Endothelial cell of umbilical vein (primary cell): Measurements from ENCODE around the gene BMPR1B. TPM values are rescaled to one million over a fixed set of nuclear protein-coding genes. Genes with fewer than 3 reads are reported as not detected.
A peak's percentile ranks its signal among the peaks of the same experiment; 100 is the strongest.

Experiments
- BruUV-seq: library from RNA; stranded (reverse); fragments of 400-500 nt; replicated peaks from 2 replicates; lab custom pipeline; 2021; lab: Mats Ljungman, UMichigan
- CTCF ChIA-PET: fragments of 300-600, 350-600 bp; sonication (Branson Sonifier 250); formaldehyde crosslinking; loops from one replicate; lab custom pipeline; 2021; ENCODE audit warnings: antibody characterized with exemption, inconsistent platforms; lab: Charles Lee
- POLR2A ChIA-PET: fragments of 300-600, 350-600 bp; sonication (Branson Sonifier 250); formaldehyde crosslinking; loops from one replicate; lab custom pipeline; 2021; ENCODE audit warnings: antibody characterized with exemption, inconsistent platforms; lab: Charles Lee
- DNase-seq: peaks from one replicate; pipeline ENCODE4 v3.0.0-alpha.2; 2011; ENCODE audit warnings: low read depth, low spot score
- FAIRE-seq: peaks from 2 replicates; lab custom pipeline; 2011; peaks lifted over from hg19 to GRCh38; lab: Jason Lieb, UNC
- H2AFZ ChIP-seq: 2 replicates; pipeline ENCODE4 v1.6.0; 2012; ENCODE audit warnings: low read depth, low read length, control low read depth, inconsistent platforms
- H3K27ac ChIP-seq: 2 replicates; pipeline ENCODE4 v1.5.1; 2011; ENCODE audit warnings: low read depth, mild to moderate bottlenecking, control low read depth, low read length, moderate library complexity; ENCODE audit not compliant: insufficient read depth
- H3K27me3 ChIP-seq, 2 experiments: 2 replicates each; pipeline versions ENCODE4 v1.6.0 to v1.6.1; 2011; ENCODE audit warnings: low read length in 2 of 2, mixed read lengths in 1 of 2; ENCODE audit not compliant: control insufficient read depth in 2 of 2, insufficient read depth in 2 of 2
- H3K36me3 ChIP-seq, 2 experiments: 2 replicates in 1 of 2; 3 replicates in 1 of 2; pipeline ENCODE4 v1.5.1; 2011; ENCODE audit warnings: low read length in 2 of 2, mild to moderate bottlenecking in 1 of 2, moderate library complexity in 1 of 2; ENCODE audit not compliant: control insufficient read depth in 2 of 2, insufficient read depth in 2 of 2; ENCODE audit errors: extremely low read depth in 1 of 2
- H3K4me1 ChIP-seq: 3 replicates; pipeline ENCODE4 v1.5.1; 2011; ENCODE audit warnings: mild to moderate bottlenecking, low read length; ENCODE audit not compliant: control insufficient read depth, insufficient read depth; ENCODE audit errors: extremely low read depth
- H3K4me2 ChIP-seq: 2 replicates; pipeline ENCODE4 v1.6.1; 2011; ENCODE audit warnings: low read length, control low read depth, mixed read lengths; ENCODE audit not compliant: insufficient read depth
- H3K4me3 ChIP-seq, 3 experiments: fragments of 200-600 bp in 1 of 3; sonication (generic), shearing (Covaris generic) in 1 of 3; replicated peaks in 1 of 3; 2 replicates each; pipeline ENCODE4 v1.5.1; 2011 to 2016; ENCODE audit warnings: control low read depth in 3 of 3, low read length in 3 of 3, mild to moderate bottlenecking in 2 of 3, inconsistent platforms in 1 of 3, low read depth in 1 of 3, moderate library complexity in 1 of 3; ENCODE audit not compliant: insufficient read depth in 1 of 3
- H3K79me2 ChIP-seq: 2 replicates; pipeline ENCODE4 v1.6.0; 2012; ENCODE audit warnings: low read length, inconsistent platforms; ENCODE audit not compliant: control insufficient read depth, insufficient read depth
- H3K9ac ChIP-seq: replicated peaks from 2 replicates; pipeline ENCODE3; 2011; ENCODE audit warnings: low read length, control low read depth; ENCODE audit not compliant: insufficient read depth; ENCODE audit errors: extremely low read depth
- H3K9me1 ChIP-seq: replicated peaks from 3 replicates; pipeline ENCODE4 v1.6.0; 2011; ENCODE audit warnings: mild to moderate bottlenecking, low read length; ENCODE audit not compliant: control insufficient read depth, insufficient read depth; ENCODE audit errors: extremely low read depth
- H3K9me3 ChIP-seq: replicated peaks from 2 replicates; pipeline ENCODE4 v1.5.1; 2012; ENCODE audit warnings: low read length, inconsistent platforms; ENCODE audit not compliant: control insufficient read depth, insufficient read depth
- H4K20me1 ChIP-seq: replicated peaks from 2 replicates; pipeline ENCODE3; 2011; ENCODE audit warnings: mild to moderate bottlenecking, low read length; ENCODE audit not compliant: control insufficient read depth, insufficient read depth; ENCODE audit errors: extremely low read depth
- CTCF ChIP-seq, 2 donors: IDR thresholded peaks; 1 replicate in 1 of 2; 2 replicates in 1 of 2; pipeline ENCODE4 v1.5.1; 2011; ENCODE audit warnings: low read length in 2 of 2, mild to moderate bottlenecking in 2 of 2, moderate library complexity in 2 of 2, control low read depth in 1 of 2, inconsistent platforms in 1 of 2, low read depth in 1 of 2; ENCODE audit not compliant: insufficient read depth in 1 of 2; ENCODE audit errors: extremely low read depth in 1 of 2
- EZH2 ChIP-seq: IDR thresholded peaks from 2 replicates; pipeline ENCODE4 v1.6.1; 2012; ENCODE audit warnings: borderline replicate concordance, low read depth, mild to moderate bottlenecking, moderate library complexity, low read length, inconsistent platforms; ENCODE audit not compliant: severe bottlenecking
- FOS ChIP-seq: IDR thresholded peaks from 2 replicates; pipeline ENCODE4 v1.6.1; 2011; ENCODE audit warnings: mild to moderate bottlenecking, low read length, moderate library complexity, borderline replicate concordance; ENCODE audit not compliant: insufficient read depth
- GATA2 ChIP-seq: IDR thresholded peaks from 2 replicates; pipeline ENCODE4 v1.7.0; 2011; ENCODE audit warnings: low read depth, mild to moderate bottlenecking, moderate library complexity, mixed read lengths, low read length; ENCODE audit not compliant: insufficient read length, insufficient read depth
- JUN ChIP-seq: IDR thresholded peaks from 2 replicates; pipeline ENCODE4 v1.6.1; 2011; ENCODE audit warnings: borderline replicate concordance, low read depth; ENCODE audit not compliant: insufficient read length, insufficient read depth
- MAX ChIP-seq: IDR thresholded peaks from 2 replicates; pipeline ENCODE4 v1.6.1; 2011; ENCODE audit not compliant: insufficient read depth, insufficient read length
- MYC ChIP-seq: IDR thresholded peaks from one replicate; pipeline ENCODE4 v1.6.1; 2011; ENCODE audit warnings: mild to moderate bottlenecking, low read depth, low read length
- POLR2A ChIP-seq: IDR thresholded peaks from 2 replicates; pipeline ENCODE4 v1.6.1; 2012; ENCODE audit warnings: low read depth, mild to moderate bottlenecking, control low read depth, low read length
- POLR2AphosphoS5 ChIP-seq: IDR thresholded peaks from 2 replicates; pipeline ENCODE4 v1.6.1; 2012; ENCODE audit warnings: low read depth, mild to moderate bottlenecking, control low read depth, low read length, moderate library complexity; ENCODE audit not compliant: insufficient read depth
- dilution Hi-C: fragments of 300-500 bp; cut with MboI; formaldehyde crosslinking; loops from one replicate; pipeline ENCODE4 v1.15.0; 2019; ENCODE audit warnings: low sequenced_read_pairs; ENCODE audit not compliant: extremely low pct_ligation_motif_present
- intact Hi-C: fragments of 100-400 bp; cut with micrococcal nuclease; formaldehyde crosslinking; loops from one replicate; pipeline ENCODE4 v1.10.0; 2022
- polyA plus RNA-seq, 4 experiments: library from polyadenylated mRNA; depleted of rRNA in 3 of 4; stranded (reverse) in 3 of 4; unstranded in 1 of 4; fragments of >200 nt; gene quantifications; 2 replicates each; pipeline versions ENCODE4 v1.2.1 to v1.2.3, GENCODE V29; 2011 to 2012; ENCODE audit warnings: missing spikeins in 1 of 4
- total RNA-seq: library from RNA; stranded (reverse); gene quantifications from 2 replicates; pipeline ENCODE4 v1.2.3, GENCODE V29; 2021

The BMPR1B gene
- total and polyA plus RNA-seq, 2 donors (not counting 3 experiments of a cell fraction or from before 2014, with no cell fraction given) = 0.28 to 2.1 TPM

GRCh38 chr4:94871644-94872305 lies 114.0 kb downstream of the BMPR1B start:
- no peak for DNase-seq
- FAIRE-seq = peak; percentile 57

GRCh38 chr4:94877973-94878372 lies 120.2 kb downstream of the BMPR1B start:
- H3K27ac ChIP-seq = no peak overlapping the region
- ChIA-PET POLR2A (no interaction called here), CTCF (no interaction called here)
- no peaks in the 10 kb centered on the region for H3K4me1 ChIP-seq
- no peak overlapping the region for H3K9ac ChIP-seq
- DNase-seq (no peak), FAIRE-seq (no peak)
- no TSS peak for BruUV-seq
- H4K20me1 ChIP-seq = no peaks in the 10 kb centered on the region
- H3K4me3 ChIP-seq = no peak overlapping the region
- no peaks in the 10 kb centered on the region for H3K9me3 ChIP-seq
- H3K79me2 ChIP-seq = no peaks in the 10 kb centered on the region
- H2AFZ ChIP-seq = no peak overlapping the region
- intact Hi-C loops = loop anchor here (2.0 kb wide), 1 partner anchor 15 kb away; no protein-coding TSS in a partner anchor
- dilution Hi-C loops = no loop called here
- H3K4me2 ChIP-seq = no peak overlapping the region
- no peak for TF ChIP-seq POLR2AphosphoS5
- TF ChIP-seq EZH2 = no peak
- no peak for TF ChIP-seq MYC
- no peak for TF ChIP-seq CTCF (IDR thresholded peaks at IDR 0.05; ENCODE audit: extremely low read depth in 1 of 2, insufficient read depth in 1 of 2, low read depth in 1 of 2, low read length in 2 of 2)
- no peak for TF ChIP-seq POLR2A
- no peak for TF ChIP-seq FOS
- no peak for TF ChIP-seq GATA2
- no peak for TF ChIP-seq JUN
- no peak for TF ChIP-seq MAX
- no peaks in the 10 kb centered on the region for H3K9me1 ChIP-seq
- no peaks in the 10 kb centered on the region for H3K27me3 ChIP-seq
- H3K36me3 ChIP-seq = no peaks in the 10 kb centered on the region

More at GRCh38 chr4:94871644-94872305, 114.0 kb downstream of the BMPR1B start:
- Histone ChIP-seq H3K4me3 (no peak overlapping the region), H3K79me2 (no peaks in the 10 kb centered on the region), H2AFZ (no peak overlapping the region), H4K20me1 (no peaks in the 10 kb centered on the region), H3K9me3 (no peaks in the 10 kb centered on the region), H3K27me3 (no peaks in the 10 kb centered on the region), H3K4me2 (no peak overlapping the region), H3K4me1 (no peaks in the 10 kb centered on the region), H3K36me3 (no peaks in the 10 kb centered on the region), H3K27ac (no peak overlapping the region), H3K9ac (no peak overlapping the region), H3K9me1 (no peaks in the 10 kb centered on the region)
- TF ChIP-seq POLR2A = no peak
- CTCF ChIA-PET = no interaction called here
- dilution Hi-C loops = no loop called here
- POLR2A ChIA-PET = no interaction called here
- intact Hi-C loops = no loop called here
- no TSS peak for BruUV-seq
